K562 (cell line): Measurements from ENCODE around the gene GNA15. TPM values are rescaled to one million over a fixed set of nuclear protein-coding genes. Genes with fewer than 3 reads are reported as not detected.

Experiments used
- GTF2A2 ChIP-seq: IDR thresholded peaks from 2 replicates; pipeline ENCODE4 v1.6.1; 2016; ENCODE audit warnings: mild to moderate bottlenecking, missing genetic modification characterization, missing compliant biosample characterization
- HMGN3 ChIP-seq: IDR thresholded peaks from 2 replicates; pipeline ENCODE4 v1.6.1; 2011; ENCODE audit warnings: borderline replicate concordance, low read depth, mild to moderate bottlenecking, mixed read lengths, low read length; ENCODE audit not compliant: insufficient read length; ENCODE audit errors: extremely low read depth
- ILK ChIP-seq: fragments of 450-650 bp; IDR thresholded peaks from 2 replicates; pipeline ENCODE4 v1.6.1; 2016; ENCODE audit warnings: missing genetic modification characterization, low read depth, mild to moderate bottlenecking, missing compliant biosample characterization, moderate library complexity, borderline replicate concordance
- JUND ChIP-seq, 2 experiments: IDR thresholded peaks; 2 replicates in 1 of 2; 3 replicates in 1 of 2; pipeline ENCODE4 v1.6.1; 2011; ENCODE audit warnings: borderline replicate concordance in 2 of 2, low read depth in 2 of 2, low read length in 2 of 2, improper control_type of control experiment in 1 of 2, missing biosample characterization in 1 of 2, missing genetic modification characterization in 1 of 2, missing genetic modification reagents in 1 of 2
- MAFG ChIP-seq: fragments of 450-650 bp; conservative IDR thresholded peaks from 2 replicates; pipeline ENCODE4 v1.6.1; 2016; ENCODE audit warnings: missing genetic modification characterization, missing compliant biosample characterization
- NFE2 ChIP-seq: IDR thresholded peaks from 2 replicates; pipeline ENCODE4 v1.6.1; 2014; ENCODE audit warnings: antibody characterized with exemption, low read depth
- NFIC ChIP-seq: fragments of 450-650 bp; IDR thresholded peaks from 2 replicates; pipeline ENCODE4 v1.6.1; 2017; ENCODE audit warnings: mild to moderate bottlenecking, inconsistent platforms
- PHF8 ChIP-seq: fragments of 200-600 bp; sonication (generic); IDR thresholded peaks from 2 replicates; pipeline ENCODE4 v1.6.1; 2012; ENCODE audit warnings: mixed run types, mild to moderate bottlenecking, inconsistent platforms, low read length, moderate library complexity, borderline replicate concordance
- ZNF134 ChIP-seq: fragments of 250-450 bp; sonication (Bioruptor Pico); conservative IDR thresholded peaks from 2 replicates; pipeline ENCODE4 v1.4.0; 2020
- ZNF165 ChIP-seq: fragments of 250-450 bp; sonication (Bioruptor Pico); IDR thresholded peaks from 2 replicates; pipeline ENCODE4 v1.4.0; 2020; ENCODE audit warnings: borderline replicate concordance
- ZNF184 ChIP-seq: sonication (generic); formaldehyde crosslinking; IDR thresholded peaks from 2 replicates; pipeline ENCODE4 v1.5.0; 2020; ENCODE audit warnings: missing genetic modification reagents
- ZNF707 ChIP-seq: fragments of 250-450 bp; sonication (Bioruptor Pico); conservative IDR thresholded peaks from 2 replicates; pipeline ENCODE4 v1.8.0; 2022; ENCODE audit warnings: inconsistent platforms, mild to moderate bottlenecking, moderate library complexity
- polyA plus RNA-seq, 8 experiments: library from polyadenylated mRNA; depleted of rRNA in 4 of 8; stranded (reverse) in 5 of 8; unstranded in 3 of 8; fragments of >200 nt; fragmentation: Nextera tagmentation in 2 of 8; fragmentation: Illumina TruSeq in 1 of 8; extraction: Ambion mirVana in 2 of 8; extraction: Trizol in 1 of 8; gene quantifications; 2 replicates each; pipeline versions ENCODE4 v1.2.1 to v1.2.3, GENCODE V29; 2011 to 2014; ENCODE audit warnings: inconsistent platforms in 1 of 8, missing spikeins in 1 of 8
- total RNA-seq, 7 experiments: library from RNA; depleted of rRNA in 6 of 7; stranded (reverse); fragments of >200 nt in 6 of 7; fragmentation: Illumina TruSeq in 2 of 7; extraction: Trizol in 2 of 7; gene quantifications; 2 replicates each; pipeline versions ENCODE4 v1.2.1 to v1.2.3, GENCODE V29; 2011 to 2021; ENCODE audit warnings: low replicate concordance in 1 of 7
- TF ChIP-seq, protein P1 (sequence below), 2 experiments: fragments of 450-650 bp in 1 of 2; sonication (generic) in 1 of 2; formaldehyde crosslinking in 1 of 2; IDR thresholded peaks; 2 replicates each; pipeline versions ENCODE4 v1.7.1 to v1.9.0; 2016 to 2022; ENCODE audit warnings: inconsistent platforms in 1 of 2, mild to moderate bottlenecking in 1 of 2, missing genetic modification reagents in 1 of 2
- TF ChIP-seq, protein P2 (sequence below): sonication (generic); formaldehyde crosslinking; IDR thresholded peaks from 2 replicates; pipeline ENCODE4 v1.8.0; 2022; ENCODE audit warnings: missing genetic modification reagents, mild to moderate bottlenecking, moderate library complexity, borderline replicate concordance
- TF ChIP-seq, protein P3 (sequence below): fragments of 450-650 bp; formaldehyde crosslinking; IDR thresholded peaks from 2 replicates; pipeline ENCODE4 v1.4.0; 2020; ENCODE audit warnings: mild to moderate bottlenecking, moderate library complexity

GNA15 gene
- total and polyA plus RNA-seq, 9 of the 15 experiments (the other 6 are each of a cell fraction or from before 2014, with no cell fraction given) = 0.03 to 0.24 (median 0.11) TPM; not detected in 1

DNA sequence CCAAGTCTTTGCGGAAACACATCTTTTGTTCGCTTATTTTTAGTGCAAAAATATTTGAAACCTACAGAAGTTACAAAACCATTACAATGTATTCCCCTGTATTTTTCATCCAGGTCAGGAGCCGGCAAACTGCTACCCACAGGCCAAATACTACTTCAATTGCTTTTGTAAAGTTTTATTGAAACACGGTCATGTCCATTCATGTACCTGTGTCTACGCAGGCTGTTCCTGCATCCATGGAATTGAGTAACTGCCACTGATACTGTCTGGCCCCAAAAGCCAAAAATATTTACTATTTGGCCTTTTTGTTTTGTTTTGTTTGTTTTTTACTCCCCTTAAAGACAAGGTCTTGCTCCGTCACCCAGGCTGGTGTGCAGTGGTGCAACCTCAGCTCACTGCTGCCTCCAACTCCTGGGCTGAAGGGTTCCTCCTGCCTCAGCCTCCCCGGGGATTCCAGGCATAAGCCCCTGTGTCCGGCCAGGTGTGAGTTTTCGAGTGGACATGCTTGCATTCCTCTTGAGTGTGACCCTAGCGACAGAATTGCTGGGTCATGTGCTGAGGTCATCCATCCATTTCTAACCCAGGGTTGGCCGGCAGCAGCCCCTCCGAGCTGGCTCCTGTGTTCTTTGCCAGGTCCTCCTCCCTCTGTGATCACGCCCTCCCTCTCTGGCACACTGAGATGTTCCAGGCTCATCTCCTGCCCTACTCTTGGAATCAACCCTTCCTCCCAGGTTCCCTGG is 31.9 kb downstream of the GNA15 start (continued):
- TF ChIP-seq JUND (IDR thresholded peaks at IDR 0.05; ENCODE audit: borderline replicate concordance, low read depth, low read length) (no peak; the same call in 1 of the 2 replicates), JUND (tag; IDR thresholded peaks at IDR 0.05; ENCODE audit: borderline replicate concordance, low read depth, low read length) (0 out of 3 replicates have a peak, but pooled peaks have one; percentile 24), GTF2A2 (no peak), ILK (tag) (no peak), NFIC (0 out of 2 replicates have a peak, but pooled peaks have one; percentile 17), NFE2 (peak; percentile 50), HMGN3 (no peak), ZNF134 (CRISPR knock-in tag) (no peak), PHF8 (no peak), ZNF165 (CRISPR knock-in tag) (no peak), ZNF184 (no peak), ZNF707 (CRISPR knock-in tag) (no peak), MAFG (tag) (0 out of 2 replicates have a peak, but pooled peaks have one; percentile 8)
- TF ChIP-seq, protein P1, sequence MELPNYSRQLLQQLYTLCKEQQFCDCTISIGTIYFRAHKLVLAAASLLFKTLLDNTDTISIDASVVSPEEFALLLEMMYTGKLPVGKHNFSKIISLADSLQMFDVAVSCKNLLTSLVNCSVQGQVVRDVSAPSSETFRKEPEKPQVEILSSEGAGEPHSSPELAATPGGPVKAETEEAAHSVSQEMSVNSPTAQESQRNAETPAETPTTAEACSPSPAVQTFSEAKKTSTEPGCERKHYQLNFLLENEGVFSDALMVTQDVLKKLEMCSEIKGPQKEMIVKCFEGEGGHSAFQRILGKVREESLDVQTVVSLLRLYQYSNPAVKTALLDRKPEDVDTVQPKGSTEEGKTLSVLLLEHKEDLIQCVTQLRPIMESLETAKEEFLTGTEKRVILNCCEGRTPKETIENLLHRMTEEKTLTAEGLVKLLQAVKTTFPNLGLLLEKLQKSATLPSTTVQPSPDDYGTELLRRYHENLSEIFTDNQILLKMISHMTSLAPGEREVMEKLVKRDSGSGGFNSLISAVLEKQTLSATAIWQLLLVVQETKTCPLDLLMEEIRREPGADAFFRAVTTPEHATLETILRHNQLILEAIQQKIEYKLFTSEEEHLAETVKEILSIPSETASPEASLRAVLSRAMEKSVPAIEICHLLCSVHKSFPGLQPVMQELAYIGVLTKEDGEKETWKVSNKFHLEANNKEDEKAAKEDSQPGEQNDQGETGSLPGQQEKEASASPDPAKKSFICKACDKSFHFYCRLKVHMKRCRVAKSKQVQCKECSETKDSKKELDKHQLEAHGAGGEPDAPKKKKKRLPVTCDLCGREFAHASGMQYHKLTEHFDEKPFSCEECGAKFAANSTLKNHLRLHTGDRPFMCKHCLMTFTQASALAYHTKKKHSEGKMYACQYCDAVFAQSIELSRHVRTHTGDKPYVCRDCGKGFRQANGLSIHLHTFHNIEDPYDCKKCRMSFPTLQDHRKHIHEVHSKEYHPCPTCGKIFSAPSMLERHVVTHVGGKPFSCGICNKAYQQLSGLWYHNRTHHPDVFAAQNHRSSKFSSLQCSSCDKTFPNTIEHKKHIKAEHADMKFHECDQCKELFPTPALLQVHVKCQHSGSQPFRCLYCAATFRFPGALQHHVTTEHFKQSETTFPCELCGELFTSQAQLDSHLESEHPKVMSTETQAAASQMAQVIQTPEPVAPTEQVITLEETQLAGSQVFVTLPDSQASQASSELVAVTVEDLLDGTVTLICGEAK (IDR thresholded peaks at IDR 0.05) = peak; percentile 84
- TF ChIP-seq, protein P1 (CRISPR knock-in tag; IDR thresholded peaks at IDR 0.05) = no peak
- TF ChIP-seq, protein P2, sequence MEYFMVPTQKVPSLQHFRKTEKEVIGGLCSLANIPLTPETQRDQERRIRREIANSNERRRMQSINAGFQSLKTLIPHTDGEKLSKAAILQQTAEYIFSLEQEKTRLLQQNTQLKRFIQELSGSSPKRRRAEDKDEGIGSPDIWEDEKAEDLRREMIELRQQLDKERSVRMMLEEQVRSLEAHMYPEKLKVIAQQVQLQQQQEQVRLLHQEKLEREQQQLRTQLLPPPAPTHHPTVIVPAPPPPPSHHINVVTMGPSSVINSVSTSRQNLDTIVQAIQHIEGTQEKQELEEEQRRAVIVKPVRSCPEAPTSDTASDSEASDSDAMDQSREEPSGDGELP (CRISPR knock-in tag) = no peak
- TF ChIP-seq, protein P3, sequence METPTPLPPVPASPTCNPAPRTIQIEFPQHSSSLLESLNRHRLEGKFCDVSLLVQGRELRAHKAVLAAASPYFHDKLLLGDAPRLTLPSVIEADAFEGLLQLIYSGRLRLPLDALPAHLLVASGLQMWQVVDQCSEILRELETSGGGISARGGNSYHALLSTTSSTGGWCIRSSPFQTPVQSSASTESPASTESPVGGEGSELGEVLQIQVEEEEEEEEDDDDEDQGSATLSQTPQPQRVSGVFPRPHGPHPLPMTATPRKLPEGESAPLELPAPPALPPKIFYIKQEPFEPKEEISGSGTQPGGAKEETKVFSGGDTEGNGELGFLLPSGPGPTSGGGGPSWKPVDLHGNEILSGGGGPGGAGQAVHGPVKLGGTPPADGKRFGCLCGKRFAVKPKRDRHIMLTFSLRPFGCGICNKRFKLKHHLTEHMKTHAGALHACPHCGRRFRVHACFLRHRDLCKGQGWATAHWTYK = no peak
